HPDE6-E6E7 (cell line): Measurements from ENCODE around the gene PRDX5.
"Not testable (repeated sequence)": the region's sequence is repeated elsewhere in the genome, so short reads cannot be mapped to it uniquely, and the experiment has no call there.

ENCODE experiments used
- DNase-seq: peaks from one replicate; pipeline ENCODE4 v3.0.0; 2011; ENCODE audit warnings: missing footprints; ENCODE audit errors: extremely low spot score

PRDX5 gene

DNA sequence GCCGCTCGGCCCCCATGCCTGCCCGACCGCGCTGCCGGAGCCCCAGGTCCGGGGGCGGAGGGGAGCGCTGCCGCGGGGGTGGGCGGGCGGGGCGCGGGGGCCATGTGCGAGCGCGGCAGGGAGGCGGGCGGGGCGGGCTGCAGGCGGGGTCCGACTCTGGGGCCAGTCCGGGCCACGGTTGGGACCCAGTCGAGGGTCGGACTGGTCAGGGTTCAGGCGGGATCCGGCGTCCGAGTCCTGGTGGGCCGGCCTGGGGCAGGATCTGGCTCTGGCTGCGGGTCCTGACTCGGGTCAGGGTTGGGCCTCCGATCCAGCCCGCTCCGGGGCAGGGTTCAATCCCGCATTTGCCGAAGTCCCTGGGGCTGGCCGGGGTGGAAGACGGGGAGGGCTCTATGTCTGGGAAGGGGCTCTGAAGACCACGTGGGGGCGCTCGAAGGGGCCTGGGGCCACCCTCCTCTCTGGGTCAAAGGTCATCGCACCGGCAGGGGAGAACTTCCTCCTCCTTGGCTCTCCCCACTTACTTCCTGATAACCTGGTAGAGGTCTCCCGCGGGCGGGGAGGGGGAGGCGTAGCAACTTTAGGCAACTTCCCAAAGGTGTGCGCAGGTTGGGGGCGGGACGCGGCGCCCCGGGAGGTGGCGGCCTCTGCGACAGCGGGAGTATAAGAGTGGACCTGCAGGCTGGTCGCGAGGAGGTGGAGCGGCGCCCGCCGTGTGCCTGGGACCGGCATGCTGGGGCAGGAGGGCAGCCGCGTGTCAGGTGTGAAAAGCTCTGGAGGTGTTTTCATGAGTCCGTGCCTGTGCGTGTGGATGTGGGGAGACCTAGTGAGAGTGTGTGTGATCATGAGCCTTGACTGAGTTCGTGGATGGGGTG, 12.0 kb upstream of the PRDX5 start:
- DNase-seq, result no peak

DNA sequence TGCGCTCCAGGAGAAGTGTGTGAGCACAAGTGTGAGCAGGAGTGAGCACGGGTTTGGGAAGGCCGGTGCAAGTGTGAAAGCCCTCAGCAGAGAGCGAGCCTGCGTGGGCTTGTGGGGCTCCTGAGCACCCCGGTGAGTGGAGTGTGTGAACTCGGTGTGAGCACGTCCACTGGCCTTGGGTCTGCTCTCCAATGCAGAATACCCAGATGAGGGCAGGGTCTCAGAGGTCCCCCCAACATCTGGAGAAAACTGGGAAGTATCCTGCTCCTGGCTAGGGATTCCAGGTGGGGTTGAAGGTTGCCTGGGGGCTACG, 11.4 kb upstream of the PRDX5 start:
- DNase-seq, result no peak

GRCh38 chr11:64306876-64307622, 10.9 kb upstream of the PRDX5 start:
- DNase-seq, result no peak

DNA sequence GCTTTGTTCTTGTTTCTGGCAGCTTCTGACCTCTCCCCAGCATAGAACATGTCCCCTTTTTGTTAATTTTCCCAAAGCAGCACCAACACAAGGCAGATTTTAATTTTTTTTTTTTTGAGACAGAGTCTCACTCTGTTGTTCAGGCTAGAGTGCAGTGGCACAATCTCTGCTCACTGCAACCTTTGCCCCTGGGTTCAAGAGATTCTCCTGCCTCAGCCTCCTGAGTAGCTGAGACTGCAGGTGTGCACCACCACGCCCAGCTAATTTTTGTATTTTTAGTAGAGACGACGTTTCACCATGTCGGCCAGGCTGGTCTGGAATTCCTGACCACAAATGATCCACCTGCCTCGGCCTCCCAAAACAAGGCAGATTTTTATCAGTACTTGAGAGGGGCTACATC, 10.1 kb upstream of the PRDX5 start:
- not testable (repeated sequence) for DNase-seq

DNA sequence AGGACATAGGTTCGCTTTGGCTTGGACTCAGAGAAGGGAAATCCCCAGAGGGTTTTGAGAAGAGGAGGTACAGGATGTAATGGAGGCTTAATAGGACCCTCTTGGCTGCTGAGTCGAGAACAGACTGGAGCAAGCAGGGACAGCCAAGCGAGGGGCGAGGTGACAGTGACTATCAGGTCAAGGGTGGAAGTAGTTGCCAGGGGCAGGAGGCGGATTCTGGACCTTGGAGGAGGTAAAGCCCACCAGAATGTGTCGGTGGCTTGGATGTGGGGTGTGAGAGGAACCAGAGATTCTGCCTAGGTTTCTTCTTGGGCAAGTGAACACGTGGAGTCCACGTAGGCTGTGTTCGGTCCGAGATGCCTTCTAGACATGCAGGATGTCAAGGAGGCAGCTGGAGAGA, 5.0 kb upstream of the PRDX5 start:
- DNase-seq, result no peak

- no peak for DNase-seq
Measured at GRCh38 chr11:64313491-64314145, 4.3 kb upstream of the PRDX5 start.

- no peak for DNase-seq
Measured at GRCh38 chr11:64314146-64314804, 3.6 kb upstream of the PRDX5 start.

DNA sequence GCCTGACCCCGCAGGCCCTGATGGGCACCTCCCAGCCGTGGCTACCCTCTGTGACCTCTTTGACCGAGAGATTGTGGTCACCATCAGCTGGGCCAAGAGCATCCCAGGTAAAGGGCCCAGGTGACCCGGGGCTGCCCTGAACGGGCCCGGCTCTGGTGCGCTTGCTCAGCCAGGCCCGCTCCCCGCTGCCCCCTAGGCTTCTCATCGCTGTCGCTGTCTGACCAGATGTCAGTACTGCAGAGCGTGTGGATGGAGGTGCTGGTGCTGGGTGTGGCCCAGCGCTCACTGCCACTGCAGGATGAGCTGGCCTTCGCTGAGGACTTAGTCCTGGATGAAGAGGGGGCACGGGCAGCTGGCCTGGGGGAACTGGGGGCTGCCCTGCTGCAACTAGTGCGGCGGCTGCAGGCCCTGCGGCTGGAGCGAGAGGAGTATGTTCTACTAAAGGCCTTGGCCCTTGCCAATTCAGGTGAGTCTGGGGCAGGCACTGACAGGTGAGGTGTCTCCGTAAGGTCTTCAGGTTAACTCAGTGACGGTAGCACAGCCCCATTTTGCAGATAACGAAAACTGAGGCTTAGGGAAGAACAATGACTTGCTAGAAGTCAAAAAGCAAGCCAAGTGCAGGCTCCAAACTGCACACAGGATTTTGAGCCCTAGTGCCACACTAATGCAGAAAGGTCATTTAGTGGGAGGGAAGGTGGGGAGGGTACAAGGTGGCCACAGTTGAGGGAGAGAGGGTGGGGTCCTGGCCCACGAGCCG, 2.9 kb upstream of the PRDX5 start:
- no peak for DNase-seq

GRCh38 chr11:64315667-64316526, 2.0 kb upstream of the PRDX5 start:
- DNase-seq, result not testable (repeated sequence)

- no peak for DNase-seq
Measured at GRCh38 chr11:64316672-64317324, 1.1 kb upstream of the PRDX5 start.

DNA sequence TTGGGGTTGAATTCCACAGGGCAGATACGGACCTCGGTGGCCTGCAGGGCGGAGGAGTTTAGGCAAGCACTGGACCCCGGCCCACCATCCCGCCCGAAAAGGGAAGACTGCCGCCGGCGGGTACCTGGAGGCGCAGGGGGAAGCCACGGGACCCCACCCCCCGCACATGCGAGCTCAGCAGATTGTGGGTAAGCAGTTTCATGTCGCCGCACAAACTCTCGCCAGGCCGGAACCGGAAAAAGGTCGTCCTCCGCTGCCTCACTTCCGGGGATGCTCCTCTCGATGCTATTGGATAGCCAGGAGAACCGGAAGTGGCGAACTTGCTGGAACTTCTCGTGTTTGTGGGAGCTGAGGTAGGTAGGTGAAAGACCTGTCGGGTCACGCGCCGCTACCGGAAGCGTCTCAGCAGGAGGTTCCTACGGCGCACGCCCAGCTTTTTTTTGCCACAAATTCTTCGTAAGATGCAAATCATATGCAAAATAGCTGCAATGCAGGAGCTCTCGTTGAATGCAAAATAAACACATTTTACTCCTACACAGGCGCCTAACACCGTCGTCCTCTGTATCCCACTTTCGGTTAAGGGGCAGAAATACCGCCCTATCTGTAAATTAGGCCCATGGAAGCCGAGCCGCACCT, 478 bp upstream of the PRDX5 start, which contains the start of gene TRMT112:
TRMT112 (minus strand) TSS at position 235 of the 636 bp plus-strand sequence; CDS start at position 202, 33 bp downstream.
- DNase-seq, result peak; percentile 94

DNA sequence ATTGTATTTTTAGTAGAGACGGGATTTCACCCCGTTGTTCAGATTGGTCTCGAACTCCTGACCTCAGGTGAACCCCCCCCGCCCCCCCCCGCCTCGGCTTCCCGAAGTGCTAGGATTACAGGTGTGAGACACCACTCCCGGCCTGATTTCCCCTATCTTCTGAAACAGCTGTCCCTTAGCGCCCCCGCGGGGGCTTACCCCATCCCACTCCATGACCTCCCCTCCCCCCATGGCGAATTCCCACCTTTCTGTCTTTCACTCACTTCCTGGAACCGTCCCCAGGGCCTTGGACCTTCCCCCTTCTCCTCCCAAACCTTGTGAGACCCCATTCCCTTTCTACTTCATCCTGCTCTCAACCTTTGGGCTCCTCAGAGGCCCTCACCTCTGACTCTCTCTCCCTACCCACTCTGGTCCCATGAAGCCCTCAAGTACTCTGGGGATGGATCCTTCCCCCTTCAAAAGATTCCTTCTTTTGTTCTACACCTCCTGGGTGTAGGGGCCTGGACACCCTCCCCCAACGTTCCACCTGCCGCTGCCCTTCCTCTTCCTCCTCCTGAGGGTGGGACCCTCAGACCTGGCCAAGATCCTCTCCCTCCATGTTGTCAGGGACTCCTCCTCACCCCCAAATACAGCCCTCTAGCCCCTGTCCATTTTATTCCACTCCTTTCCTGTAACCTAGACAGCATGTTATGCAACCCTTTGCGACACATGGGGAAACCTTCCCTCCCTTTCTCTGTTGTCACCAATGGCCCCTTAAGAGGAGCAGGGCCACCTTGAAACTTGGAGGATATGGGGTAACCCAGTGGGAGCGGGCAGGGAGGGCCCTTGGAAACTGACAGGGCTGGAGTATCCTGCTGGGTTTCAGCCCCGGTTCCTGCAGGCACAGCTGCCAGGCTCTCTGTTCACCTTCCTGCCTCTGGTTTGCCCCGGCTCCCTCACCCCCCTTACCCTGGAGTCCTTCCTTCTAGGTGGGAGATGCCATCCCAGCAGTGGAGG, 1.1 kb downstream of the PRDX5 start:
- DNase-seq, result no peak

DNA sequence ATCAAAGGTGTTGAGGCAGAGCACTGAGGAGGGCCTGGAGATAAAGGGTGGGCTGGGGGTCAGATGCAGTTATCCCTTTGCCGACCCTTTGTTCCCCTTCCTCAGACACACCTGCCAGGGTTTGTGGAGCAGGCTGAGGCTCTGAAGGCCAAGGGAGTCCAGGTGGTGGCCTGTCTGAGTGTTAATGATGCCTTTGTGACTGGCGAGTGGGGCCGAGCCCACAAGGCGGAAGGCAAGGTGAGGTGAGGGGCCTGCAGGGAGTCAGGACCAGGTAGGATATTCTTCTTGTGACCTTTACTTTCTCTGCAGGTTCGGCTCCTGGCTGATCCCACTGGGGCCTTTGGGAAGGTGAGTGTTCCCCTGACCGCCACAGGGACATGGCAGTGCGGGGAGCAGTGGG, 2.6 kb downstream of the PRDX5 start:
- no peak for DNase-seq

DNA sequence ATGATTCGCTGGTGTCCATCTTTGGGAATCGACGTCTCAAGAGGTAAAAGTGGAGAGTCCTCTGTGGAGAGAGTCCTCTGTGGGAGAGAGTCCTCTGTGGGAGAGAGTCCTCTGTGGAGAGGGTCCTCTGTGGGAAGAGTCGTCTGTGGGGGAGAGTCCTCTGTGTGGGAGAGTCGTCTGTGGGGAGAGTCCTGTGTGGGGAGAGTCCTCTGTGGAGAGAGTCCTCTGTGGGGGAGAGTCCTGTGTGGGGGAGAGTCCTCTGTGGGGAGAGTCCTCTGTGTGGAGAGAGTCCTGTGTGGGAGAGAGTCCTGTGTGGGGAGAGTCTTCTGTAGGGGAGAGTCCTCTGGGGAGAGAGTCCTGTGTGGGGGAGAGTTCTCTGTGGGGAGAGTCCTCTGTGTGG, 3.1 kb downstream of the PRDX5 start:
- DNase-seq, result no peak

- DNase-seq, result no peak
Measured at GRCh38 chr11:64321533-64321932, 3.6 kb downstream of the PRDX5 start.

DNA sequence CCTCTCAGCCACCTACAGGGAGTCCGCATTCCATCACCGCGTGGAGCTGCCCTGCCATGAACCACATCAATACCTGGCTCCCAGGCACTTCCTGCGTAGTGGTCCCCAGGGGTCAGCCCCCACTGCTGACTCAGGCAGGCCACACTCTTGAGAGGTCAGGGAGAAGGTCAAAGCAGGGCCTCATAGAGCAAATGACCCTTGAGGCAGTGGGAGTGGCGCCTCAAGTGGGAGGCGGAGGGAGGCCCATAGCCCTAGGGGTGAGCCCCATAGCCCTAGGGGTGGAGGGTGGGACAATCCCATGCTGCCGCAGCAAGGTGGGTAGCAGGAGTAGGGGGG, 5.0 kb downstream of the PRDX5 start:
- no peak for DNase-seq

DNA sequence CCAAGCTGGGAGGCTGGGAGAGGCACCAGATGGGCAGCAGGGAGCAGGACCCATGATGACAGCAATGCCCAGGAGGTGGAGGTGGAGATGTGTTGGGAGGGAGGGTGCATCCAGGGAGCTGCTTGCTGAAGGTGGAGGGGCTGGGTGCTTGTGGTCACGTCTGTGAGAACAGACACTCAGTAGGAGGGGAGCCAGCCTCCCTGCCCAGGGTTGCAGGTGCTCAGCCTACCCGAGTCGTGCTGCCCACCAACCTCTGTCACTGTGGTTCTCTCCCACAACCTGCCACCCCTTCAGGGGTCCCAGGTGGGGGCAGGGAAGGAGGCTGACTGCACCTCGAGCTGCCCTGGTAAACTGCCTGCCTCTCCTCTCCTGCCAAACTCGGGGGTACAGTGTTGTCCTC, 5.5 kb downstream of the PRDX5 start:
- no peak for DNase-seq

DNA sequence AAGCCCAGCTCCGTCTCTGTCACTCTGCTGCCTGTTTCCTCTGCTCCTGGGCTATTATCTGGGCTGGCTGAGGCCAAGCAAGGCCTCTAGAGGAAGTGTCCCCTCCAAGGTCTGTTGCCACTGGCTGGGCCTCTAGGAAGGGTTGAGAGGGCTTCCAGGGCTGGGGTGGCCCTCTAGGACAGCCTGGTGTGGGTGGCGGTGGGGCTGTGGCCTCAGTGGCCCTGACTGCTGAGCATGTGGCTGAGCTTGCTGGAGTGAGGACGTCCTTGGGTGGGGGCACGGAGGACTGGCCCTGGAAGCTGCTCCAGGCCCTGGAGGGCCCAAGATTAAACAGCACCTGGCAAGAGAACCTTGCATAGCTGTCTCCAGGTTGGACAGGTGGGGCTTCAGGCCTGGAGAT, 6.1 kb downstream of the PRDX5 start:
- DNase-seq, result not testable (repeated sequence)
